ENCODE results near the gene DDC.

DNA sequence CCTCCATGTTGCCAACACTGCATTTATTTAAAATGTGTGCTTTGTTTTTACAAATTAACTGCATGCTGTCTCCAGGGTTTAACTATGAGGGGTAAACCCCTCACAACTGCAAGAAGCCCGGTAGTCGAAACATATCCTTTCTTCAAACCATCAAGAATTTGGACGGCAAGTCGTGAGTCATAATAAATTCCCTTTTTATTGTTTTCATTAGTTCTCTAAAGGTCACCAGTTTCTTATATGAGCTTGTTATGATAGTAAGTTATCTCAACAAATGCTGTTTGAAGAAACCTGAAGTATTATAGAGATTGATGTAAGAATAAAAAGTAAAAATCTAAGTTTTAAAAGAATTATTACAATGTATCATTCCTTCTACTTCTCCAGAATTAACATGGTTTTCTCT, 102.8 kb downstream of the DDC start:
- TF ChIP-seq TEAD4 (IDR thresholded peaks at IDR 0.05) (no peak), RAD21 (IDR thresholded peaks at IDR 0.05; ENCODE audit: low read depth) (no peak), CREB1 (IDR thresholded peaks at IDR 0.05; ENCODE audit: low read depth) (no peak), YY1 (IDR thresholded peaks at IDR 0.05; ENCODE audit: low read depth) (no peak), EP300 (IDR thresholded peaks at IDR 0.05; ENCODE audit: borderline replicate concordance) (no peak), FOXM1 (IDR thresholded peaks at IDR 0.05; ENCODE audit: borderline replicate concordance, low read depth) (no peak), CEBPB (IDR thresholded peaks at IDR 0.05) (no peak), EGR1 (IDR thresholded peaks at IDR 0.05) (no peak), TAF1 (IDR thresholded peaks at IDR 0.05; ENCODE audit: low read depth) (no peak), ZBTB7A (IDR thresholded peaks at IDR 0.05; ENCODE audit: low read depth) (no peak)
- TF ChIP-seq, protein P1, sequence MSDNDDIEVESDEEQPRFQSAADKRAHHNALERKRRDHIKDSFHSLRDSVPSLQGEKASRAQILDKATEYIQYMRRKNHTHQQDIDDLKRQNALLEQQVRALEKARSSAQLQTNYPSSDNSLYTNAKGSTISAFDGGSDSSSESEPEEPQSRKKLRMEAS (IDR thresholded peaks at IDR 0.05) = no peak
- TF ChIP-seq, protein P2, sequence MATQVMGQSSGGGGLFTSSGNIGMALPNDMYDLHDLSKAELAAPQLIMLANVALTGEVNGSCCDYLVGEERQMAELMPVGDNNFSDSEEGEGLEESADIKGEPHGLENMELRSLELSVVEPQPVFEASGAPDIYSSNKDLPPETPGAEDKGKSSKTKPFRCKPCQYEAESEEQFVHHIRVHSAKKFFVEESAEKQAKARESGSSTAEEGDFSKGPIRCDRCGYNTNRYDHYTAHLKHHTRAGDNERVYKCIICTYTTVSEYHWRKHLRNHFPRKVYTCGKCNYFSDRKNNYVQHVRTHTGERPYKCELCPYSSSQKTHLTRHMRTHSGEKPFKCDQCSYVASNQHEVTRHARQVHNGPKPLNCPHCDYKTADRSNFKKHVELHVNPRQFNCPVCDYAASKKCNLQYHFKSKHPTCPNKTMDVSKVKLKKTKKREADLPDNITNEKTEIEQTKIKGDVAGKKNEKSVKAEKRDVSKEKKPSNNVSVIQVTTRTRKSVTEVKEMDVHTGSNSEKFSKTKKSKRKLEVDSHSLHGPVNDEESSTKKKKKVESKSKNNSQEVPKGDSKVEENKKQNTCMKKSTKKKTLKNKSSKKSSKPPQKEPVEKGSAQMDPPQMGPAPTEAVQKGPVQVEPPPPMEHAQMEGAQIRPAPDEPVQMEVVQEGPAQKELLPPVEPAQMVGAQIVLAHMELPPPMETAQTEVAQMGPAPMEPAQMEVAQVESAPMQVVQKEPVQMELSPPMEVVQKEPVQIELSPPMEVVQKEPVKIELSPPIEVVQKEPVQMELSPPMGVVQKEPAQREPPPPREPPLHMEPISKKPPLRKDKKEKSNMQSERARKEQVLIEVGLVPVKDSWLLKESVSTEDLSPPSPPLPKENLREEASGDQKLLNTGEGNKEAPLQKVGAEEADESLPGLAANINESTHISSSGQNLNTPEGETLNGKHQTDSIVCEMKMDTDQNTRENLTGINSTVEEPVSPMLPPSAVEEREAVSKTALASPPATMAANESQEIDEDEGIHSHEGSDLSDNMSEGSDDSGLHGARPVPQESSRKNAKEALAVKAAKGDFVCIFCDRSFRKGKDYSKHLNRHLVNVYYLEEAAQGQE (IDR thresholded peaks at IDR 0.05; ENCODE audit: low read depth) = no peak
